Activated CD8-positive, alpha-beta memory T cell treated with anti-CD3 and anti-CD28 coated beads for 1 hour (primary cell): ENCODE measurements around the gene TNP1.

Experiments used
- DNase-seq, 2 donors: peaks; one replicate each; pipeline ENCODE4 v3.0.0-alpha.2; 2020; ENCODE audit warnings: low read depth in 1 of 2; ENCODE audit errors: extremely low read depth in 1 of 2

The TNP1 gene, protein sequence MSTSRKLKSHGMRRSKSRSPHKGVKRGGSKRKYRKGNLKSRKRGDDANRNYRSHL

DNA sequence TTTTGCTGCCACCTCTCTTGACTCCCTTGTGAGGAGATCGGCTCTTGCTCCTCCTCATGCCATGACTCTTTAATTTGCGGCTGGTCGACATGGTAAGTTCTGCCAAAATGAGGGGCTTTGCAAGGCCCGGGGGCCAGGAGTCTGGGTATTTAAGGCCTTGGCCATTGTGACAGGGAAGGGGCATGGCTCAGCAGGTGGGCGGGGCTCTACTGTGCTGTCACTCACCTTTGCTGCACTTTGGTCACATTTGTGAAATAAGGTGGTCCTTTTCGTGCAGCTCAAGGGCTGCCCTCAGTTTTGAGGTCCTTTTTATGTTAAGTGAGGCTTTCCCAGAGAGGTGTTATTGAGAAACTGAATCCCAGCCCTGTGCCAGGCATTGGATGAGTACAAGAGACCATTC lies at the start of gene TNP1:
TSS of gene TNP1 (minus strand) at position 121 of the 400 bp plus-strand sequence. CDS start at position 91, 30 bp downstream.
- no peak for DNase-seq

DNA sequence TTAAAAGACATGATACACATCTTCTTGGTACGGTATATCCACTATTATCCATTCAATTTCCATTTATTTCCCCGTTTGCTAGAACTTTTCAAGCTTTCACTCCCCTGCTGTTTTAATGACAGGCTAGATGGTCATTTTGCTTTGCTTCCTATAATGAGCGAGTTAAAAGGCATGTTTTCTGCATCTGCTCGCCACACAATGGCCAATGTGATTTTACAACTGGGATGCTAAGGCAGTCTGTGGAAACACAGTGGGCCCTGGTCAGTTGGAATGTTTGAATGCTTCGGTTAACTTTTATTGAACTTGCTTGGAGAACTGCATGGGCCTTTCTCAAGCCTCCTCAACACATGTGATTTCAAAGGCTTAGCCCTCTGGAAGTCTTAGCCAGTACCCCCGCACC lies 48.4 kb upstream of the TNP1 start:
- DNase-seq = no peak

DNA sequence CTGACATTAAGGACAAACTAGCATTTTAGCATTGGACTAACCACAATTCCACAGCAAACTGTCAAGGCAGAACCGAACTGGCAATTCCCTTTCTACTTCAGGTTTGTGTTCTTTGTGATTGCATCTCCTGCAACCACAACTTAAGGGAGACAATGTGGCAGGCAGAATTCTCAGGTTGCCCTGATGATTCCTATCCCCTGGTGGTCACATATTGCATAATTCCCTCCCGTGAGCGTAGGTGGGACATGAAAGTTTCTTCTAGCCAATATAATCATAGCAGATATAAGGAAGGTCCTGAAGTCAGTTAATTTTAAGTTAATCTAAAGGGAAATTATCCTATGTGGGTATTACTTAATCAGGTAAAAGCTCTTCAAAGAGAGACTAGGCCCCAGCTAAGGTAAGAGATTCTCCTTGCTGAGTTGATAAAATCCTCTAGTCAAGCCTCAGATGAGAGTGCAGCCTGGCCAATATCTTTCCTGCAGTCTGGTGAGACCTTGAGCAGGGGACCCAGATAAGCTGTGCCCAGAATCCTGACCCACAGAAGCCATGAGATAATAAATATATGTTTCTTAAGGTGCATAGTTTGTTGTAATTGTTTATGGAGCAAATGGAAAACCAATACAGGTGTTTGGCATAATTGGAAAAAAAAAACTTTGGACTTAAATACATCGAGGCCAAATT lies 45.9 kb upstream of the TNP1 start:
- no peak for DNase-seq

DNA sequence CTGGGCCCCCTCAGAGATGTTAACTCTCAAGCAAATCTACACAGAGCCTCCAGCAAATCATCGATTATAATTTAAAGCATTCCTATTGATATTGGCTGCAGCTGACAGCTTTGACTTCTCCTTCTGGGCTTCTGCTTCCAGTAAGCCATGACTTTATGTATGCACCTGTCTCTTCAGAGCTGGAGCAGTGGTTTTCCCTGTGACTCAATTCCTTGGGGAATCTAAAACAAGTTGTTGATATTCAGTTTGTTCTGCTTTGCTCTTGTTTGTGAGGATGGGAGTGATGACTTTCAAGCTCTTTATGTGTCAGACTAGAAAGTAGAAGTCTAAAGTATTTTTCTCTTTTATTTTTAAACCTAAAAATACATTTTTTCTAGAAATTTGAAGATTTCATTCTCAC lies 45.1 kb upstream of the TNP1 start:
- DNase-seq = no peak

DNA sequence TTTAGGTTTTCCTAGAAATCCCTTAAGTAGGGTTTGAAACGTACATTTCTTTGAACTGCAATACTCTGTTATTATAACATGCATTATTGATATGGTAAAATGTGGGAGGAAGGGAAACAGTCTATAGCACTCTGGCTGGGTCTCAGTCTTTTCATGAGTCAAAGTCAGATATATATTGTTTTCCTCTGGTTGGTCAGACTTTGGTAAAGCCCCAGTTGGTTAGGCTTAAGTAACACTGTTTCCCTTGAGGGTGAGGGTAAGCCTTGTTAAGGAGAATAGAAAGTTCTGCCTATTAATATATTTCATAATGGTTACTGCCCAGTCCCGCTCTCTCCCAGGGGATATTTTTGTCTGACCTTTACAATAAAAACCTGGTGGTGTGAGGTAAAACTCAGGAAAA lies 44.7 kb upstream of the TNP1 start:
- DNase-seq = no peak

DNA sequence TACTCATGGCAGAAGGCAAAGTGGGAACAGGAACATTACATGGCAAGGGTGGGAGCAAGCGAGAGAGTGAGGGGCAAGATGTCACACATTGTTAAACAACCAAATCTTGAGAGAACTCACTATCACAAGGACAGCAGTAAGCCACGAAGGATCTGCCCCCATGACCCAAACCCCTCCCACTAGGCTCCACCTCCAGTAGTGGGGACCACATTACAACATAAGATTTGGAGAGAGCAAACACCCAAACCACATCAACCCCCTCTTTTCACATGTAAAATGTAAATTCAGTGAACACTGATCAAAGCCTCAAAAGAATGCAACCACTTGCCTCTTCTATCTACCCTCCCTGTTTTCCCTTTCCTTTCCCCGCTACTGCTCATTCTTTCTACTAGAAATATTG lies 43.6 kb upstream of the TNP1 start:
- DNase-seq = no peak

DNA sequence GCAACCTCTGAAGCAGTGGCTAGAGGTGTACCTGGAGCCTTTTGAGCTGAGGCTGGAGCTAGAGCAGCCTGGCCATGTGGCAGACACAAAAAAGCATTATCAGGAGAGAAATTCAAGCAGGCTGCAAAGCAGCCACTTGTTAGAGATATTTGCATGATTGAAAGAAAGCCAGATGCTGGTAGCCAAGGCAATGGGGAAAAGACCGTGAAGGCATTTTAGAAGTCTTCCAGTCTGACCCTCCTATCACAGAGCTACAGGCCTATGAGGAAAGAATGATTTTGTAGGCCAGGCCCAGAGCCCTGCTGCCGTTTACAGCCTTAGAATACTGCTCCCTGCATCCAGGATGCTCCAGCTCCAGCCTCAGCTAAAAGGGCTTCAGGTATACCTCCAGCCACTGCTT lies 41.4 kb upstream of the TNP1 start:
- no peak for DNase-seq

DNA sequence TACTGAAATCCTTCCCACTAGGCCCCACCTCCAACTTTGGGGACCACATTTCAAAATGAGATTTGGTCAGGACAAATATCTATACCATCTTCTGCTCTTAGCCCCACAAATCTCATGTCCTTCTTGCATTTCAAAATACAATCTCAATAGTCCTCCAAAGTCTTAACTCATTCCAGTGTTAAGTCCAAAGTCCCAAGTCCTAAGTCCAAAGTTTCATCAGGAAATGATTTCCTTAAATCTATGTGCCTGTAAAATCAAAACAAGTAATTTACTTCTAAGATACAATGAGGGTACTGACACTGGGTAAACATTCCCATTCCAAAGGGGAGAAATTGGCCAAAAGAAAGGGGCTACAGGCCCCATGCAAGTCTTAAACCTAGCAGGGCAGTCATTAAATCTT lies 40.5 kb upstream of the TNP1 start:
- DNase-seq = no peak

DNA sequence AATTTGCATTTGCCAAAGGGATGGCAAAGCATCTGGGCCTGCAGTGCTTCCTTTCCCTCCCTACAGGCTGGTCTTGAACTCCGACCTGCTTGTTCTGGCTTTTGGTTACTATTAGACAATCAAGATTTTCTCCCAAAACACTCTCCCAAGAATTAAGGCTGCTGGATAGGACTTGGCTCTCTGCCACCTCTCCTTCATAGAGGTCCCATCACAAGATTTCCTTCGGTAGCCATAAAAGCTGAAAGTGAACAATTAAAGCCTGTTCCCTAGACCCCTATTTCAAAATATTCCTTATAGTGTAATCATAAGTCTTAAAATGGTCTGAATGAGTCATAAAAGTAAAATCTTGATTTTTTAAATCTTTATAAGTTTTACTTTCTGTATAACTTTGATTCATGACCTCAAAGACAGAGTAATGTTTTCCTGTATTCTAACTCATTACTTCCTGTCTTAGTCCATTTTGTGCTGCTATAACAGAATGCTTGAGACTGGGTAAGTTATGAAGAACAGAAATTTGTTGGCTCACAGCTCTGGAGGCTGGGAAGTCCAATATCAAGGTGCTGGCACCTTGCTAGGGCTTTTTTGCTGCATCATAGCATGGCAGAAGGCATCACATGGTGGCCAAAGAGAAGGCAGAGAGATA lies 37.8 kb upstream of the TNP1 start:
- no peak for DNase-seq

DNA sequence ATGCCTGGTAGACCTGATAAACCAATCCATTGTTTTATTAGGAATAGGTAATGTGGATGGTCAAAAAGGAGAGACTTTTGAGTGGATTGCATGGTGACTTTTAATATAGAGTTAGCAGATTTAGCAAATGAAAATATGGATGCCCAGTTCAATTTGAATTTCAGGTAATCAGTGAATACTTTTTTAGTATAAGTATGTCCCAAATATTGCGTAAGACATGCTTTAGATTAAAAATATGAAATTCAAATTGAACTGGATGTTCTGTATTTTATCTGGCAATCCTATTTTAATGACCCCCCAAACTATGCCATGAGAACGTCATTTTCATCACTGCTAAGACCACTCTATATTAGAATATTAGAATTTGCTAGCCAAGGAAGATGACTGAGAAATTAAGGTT lies 30.3 kb upstream of the TNP1 start:
- DNase-seq = no peak

DNA sequence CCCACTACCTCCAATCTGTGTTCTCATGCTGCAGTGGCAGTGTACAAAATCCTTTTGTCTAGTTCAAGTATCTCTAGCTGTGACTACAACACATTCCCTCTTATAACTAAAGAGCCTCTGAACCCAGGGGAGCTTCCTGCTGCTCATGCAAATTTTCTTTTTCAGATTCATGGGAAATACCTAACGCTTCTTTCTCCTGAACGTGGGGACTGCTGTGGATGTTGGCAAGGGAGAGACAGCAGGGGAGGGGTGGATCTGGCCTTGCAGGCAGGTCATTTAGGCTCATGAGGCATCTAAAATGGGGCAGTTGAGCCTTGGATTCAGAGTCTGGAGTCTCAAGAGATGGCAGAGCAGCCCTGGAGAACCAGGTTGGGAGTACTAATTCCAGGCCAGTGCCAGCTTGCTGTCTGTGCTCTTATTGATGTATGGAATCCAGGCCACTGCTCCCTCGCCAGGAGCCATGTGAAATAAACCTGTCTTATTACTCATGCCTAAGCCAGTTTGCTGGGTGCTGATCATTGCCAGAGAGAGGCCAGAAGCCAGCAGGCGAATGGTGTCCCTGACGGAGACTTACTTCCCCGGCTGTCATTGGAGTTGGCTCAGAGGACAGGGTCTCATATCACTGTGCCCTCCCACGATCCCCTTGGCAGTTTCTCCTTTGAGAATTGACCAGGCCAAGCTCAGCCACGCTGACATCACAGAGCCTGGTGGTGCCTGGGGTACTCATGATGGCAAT lies 29.2 kb upstream of the TNP1 start:
- no peak for DNase-seq

DNA sequence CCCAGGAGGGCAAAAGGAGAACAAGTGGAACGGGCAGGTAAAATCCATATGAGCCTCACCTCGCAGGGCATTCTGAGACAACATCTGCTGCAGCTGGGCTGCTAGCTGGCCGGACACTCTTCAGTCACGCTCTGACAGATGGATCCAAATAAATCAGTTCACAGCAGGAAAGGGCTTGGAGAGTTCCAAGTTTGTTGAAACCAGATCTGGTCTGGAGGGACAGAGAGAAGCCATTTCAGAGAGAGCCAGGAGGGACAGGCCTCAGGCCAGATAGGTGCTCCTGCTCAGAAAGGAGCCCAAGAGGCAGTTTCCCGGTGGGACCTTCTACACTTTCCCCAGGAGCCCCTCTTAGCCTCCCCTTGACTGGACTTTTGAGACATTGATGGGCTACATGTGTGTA lies 28.2 kb upstream of the TNP1 start:
- no peak for DNase-seq

DNA sequence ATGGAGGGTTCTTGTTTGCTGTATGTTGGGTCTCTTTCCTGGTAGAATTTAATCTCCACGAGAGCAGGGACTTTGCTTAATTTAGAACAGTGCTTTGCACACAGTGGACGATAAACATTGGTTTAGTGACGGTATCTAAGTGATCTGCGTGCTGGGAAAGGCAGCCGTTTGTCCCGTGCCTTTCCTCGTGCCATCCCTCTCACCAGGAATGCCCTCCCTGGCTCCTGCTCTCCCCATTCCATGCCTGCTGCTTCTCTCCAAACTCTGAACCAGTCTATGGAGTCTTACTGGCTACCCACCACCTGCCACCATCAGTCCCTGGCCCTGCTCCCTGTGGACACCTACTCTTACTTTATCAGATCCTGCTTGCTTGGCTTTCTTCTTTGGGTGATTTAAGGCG lies 27.3 kb upstream of the TNP1 start:
- DNase-seq = no peak

DNA sequence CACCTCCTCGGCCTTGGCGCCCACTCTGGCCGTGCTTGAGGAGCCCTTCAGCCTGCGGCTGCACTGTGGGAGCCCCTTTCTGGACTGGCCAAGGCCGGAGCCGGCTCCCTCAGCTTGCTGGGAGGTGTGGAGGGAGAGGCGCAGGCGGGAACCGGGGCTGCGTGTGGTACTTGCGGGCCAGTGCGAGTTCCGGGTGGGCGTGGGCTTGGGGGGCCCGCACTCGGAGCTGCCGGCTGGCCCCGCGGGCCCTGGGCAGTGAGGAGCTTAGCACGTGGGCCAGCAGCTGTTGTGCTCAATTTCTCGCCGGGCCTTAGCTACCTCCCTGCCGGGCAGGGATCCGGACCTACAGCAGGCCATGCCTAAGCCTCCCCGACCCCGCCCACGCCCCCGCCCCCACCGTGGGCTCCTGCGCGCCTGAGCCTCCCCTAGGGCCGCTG lies 25.3 kb upstream of the TNP1 start:
- DNase-seq = no peak

DNA sequence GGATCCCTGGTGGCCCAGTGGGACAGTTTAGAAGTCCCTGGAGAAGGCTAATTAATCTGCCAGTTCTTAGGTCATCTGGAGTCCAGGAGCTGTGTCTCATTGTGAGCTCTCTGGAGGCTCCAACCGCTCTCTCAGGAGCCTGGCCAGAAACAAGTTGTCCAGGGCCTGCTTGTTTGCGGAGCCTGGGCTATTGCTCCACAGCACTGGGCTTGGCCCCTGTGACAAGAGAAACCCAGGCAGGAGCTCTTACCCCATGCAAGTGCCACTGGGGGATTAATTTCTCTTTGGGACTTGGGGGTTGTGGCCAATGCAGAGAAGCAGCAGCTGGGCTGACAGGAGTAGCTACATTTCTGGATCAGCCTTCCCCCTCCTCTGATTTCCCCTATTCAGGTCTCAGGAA lies 24.5 kb upstream of the TNP1 start:
- no peak for DNase-seq

DNA sequence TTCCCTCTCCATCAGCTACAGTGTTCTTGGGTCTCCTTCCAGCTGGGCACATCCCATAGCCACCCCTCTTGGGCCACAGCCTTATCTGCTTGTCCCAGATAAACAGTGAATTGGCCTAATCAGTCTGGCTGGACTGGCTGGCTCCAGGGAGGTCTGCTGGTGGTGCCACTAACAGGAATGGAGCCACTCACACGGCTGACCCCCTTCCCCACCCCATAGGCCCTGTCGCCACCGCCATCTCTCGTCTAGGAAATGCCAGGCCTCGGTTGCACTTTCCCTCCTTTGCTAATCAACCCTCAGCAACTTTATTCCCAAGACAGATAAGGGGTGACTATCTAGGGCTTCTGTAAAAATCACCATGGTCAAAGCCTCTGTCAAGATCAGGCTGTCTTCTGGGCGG lies 23.0 kb upstream of the TNP1 start:
- no peak for DNase-seq

DNA sequence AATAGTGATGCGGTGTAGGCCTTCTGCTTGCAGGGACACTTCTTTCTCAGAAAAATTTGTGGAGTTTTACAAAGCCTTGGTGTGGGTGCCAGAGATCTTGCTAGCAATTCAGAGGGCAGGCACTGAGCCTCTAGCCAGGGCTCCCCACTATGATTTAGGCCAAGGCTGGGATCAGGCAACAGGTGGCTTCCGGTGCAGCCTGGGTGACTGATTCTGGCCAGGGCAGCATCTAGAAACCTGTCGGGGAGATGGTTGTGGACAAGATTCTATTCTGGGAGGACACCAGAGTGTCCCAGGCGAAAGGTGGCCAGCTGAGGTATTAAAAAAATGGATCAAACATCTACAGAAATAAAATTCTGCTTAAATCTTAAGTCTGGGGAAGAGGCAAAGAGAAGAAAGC lies 21.5 kb upstream of the TNP1 start:
- DNase-seq = no peak

DNA sequence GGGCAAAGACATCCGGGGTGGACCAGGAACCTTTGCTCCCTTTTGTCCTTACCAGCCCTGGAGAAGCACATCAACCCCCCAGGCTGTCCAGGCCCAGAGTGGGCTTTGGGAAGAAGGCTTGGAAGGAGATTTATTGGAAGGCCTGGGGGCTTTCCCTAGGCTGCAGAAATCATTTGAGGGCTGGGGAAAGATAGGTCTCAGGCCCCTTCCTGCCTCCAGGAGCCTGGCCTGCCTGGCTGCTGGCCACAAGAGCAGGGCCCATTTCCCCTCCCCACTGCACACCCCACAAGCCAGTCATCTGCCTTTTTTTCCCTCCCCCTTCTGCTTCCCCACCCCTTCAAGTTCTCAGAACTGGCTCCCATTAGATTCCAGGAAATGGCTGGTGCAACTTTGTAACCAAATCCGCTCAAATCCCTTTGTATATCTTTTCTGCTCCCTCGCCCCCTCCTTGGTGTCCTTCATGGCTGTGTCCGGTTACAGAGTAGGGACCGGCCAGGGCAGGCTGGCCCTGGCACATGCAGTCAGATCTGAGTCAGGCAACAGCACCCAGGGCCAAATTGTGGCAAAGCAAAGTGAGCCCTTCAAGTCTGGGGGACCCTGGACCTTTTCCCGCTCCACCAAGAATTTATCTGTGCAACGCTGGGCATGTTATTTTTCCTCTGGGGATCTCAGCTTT lies 20.8 kb upstream of the TNP1 start:
- DNase-seq = no peak

DNA sequence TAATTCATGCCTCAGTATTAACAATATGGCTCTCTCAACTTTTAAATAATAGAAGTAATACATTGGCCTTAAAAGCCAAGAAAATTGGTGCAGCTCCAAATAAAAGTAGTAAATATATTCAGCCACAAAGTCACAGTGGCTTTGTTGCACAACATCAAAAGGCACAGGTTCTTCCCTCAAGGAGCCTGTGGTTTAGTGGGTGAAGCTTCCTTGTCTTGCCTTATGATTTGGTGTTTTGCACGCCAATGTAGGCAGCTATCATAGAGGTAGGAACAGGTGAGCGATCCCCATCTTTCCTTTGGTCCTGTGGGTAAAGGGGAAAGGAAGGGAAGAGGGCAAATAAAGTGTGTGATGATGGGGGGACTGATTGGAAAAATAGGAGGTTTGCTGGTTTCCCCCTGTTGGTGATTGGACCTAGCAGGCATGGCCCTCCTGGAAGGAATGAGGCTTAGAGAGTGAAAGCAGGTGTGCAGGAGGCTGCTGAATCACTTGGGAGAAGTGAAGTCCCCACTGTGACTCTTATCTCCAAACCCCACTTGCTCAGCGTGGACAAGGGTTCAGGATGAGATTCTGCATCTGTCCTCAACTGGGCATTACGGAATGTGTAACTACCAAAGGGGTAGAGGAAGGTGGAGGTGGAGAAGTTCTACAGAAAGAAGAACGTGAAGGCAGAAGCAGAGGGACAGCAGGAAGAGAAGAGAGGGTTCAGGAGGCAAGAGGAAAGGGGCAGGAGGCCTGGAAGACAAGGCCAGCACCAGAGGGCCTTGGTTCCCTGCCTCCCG lies 20.1 kb upstream of the TNP1 start:
- DNase-seq = no peak

DNA sequence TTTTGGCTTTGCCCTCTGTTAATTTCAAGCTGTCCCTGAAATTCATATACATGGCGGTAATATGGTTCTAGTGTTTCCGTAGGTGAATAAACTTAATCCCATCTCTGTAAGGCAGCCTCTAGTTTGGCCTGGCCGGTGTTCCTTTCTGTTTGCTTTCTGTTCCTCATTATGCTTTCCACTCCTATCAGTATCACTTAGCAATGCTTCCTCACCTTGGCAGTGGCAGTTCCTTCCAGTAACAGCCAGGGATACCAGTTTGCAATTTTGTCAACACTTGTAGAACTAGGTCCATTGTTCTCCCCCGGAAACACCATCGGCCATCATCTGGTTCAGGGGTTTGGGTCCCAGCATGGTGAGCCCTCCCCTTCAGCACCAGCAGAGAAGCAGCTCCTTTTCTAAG lies 18.2 kb upstream of the TNP1 start:
- DNase-seq = no peak

DNA sequence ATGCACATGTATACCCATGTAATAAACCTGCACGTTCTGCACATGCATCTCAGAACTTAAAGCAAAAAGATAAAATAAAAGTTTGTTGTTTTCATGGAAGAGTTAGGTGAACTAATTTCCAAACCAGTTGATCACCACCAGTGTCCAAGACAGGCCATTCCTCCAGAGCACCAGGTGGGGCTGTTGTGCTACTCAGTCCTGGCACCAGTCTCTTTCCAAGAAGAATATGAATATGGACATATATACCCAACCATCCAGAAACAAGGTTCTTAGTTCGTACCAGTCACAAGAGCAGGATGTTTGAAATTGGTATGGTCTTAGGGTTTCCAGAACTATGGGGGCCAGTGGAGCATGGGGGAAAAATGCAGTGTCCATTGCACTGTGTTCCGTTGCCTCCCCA lies 17.2 kb upstream of the TNP1 start:
- no peak for DNase-seq
